K562 (cell line): ENCODE measurements around the gene TMEM132D. TPM values are rescaled to one million over a fixed set of nuclear protein-coding genes. Genes with fewer than 3 reads are reported as not detected.

Experiments
- ATAC-seq: fragments of 200-7000 bp; cut with Tn5 transposase; 3 replicates; pipeline ENCODE4 v1.9.1; 2020; ENCODE audit warnings: moderate library complexity
- BruUV-seq: library from RNA; stranded (reverse); fragments of 400-500 nt; replicated peaks from 2 replicates; lab custom pipeline; 2021; lab: Mats Ljungman, UMichigan
- CTCF ChIA-PET: fragments of 300-600 bp; formaldehyde crosslinking; extraction: SDS; loops from one replicate; lab custom pipeline; 2021; ENCODE audit warnings: low intra/inter-chr PET ratio; lab: Yijun Ruan, JAX
- POLR2A ChIA-PET: fragments of 300-600, 350-650 bp; sonication (Branson Sonifier 250); formaldehyde crosslinking; extraction: SDS; loops from one replicate; lab custom pipeline; 2021; ENCODE audit warnings: antibody characterized with exemption, inconsistent platforms; lab: Yijun Ruan, JAX
- DNase-seq, 4 experiments: peaks; one replicate each; pipeline versions ENCODE4 v3.0.0 to v3.0.0-alpha.2; 2011 to 2018; ENCODE audit warnings: low spot score in 3 of 4, mixed read lengths in 3 of 4; ENCODE audit errors: extremely low read depth in 1 of 4
- FAIRE-seq: peaks from 2 replicates; lab custom pipeline; 2011; peaks lifted over from hg19 to GRCh38; lab: Jason Lieb, UNC
- H2AFZ ChIP-seq: 2 replicates; pipeline ENCODE4 v1.6.0; 2011; ENCODE audit warnings: low read depth, low read length, control low read depth, inconsistent platforms
- H3K27ac ChIP-seq: fragments of 200-600 bp; 3 replicates; pipeline ENCODE4 v1.8.0; 2011; ENCODE audit warnings: low read depth, mild to moderate bottlenecking, control low read depth, inconsistent platforms, low read length, moderate library complexity, mixed read lengths; ENCODE audit errors: extremely low read depth
- H3K27me3 ChIP-seq, 2 experiments: fragments of 300-600 bp in 1 of 2; 2 replicates in 1 of 2; 3 replicates in 1 of 2; pipeline versions ENCODE4 v1.6.0 to v1.8.0; 2011; ENCODE audit warnings: inconsistent platforms in 2 of 2, low read length in 2 of 2, mild to moderate bottlenecking in 1 of 2, mixed read lengths in 1 of 2, moderate library complexity in 1 of 2; ENCODE audit not compliant: control insufficient read depth in 2 of 2, insufficient read depth in 2 of 2
- H3K36me3 ChIP-seq: fragments of 300-600 bp; 3 replicates; pipeline ENCODE4 v1.8.0; 2011; ENCODE audit warnings: mild to moderate bottlenecking, low read length, inconsistent platforms; ENCODE audit not compliant: control insufficient read depth, insufficient read depth
- H3K4me1 ChIP-seq, 2 experiments: fragments of 200-600 bp in 1 of 2; replicated peaks in 1 of 2; 2 replicates in 1 of 2; 3 replicates in 1 of 2; pipeline versions ENCODE4 v1.5.1 to v1.8.0; 2011; ENCODE audit warnings: inconsistent platforms in 2 of 2, low read length in 2 of 2, mild to moderate bottlenecking in 1 of 2, mixed read lengths in 1 of 2, moderate library complexity in 1 of 2; ENCODE audit not compliant: control insufficient read depth in 2 of 2, insufficient read depth in 2 of 2
- H3K4me2 ChIP-seq: 2 replicates; pipeline ENCODE4 v1.6.1; 2011; ENCODE audit warnings: low read length, control low read depth, inconsistent platforms, mixed read lengths; ENCODE audit not compliant: insufficient read depth
- H3K4me3 ChIP-seq: fragments of 200-600 bp; sonication (generic), shearing (Covaris generic); 2 replicates; pipeline ENCODE4 v1.5.1; 2016; ENCODE audit warnings: control low read depth, inconsistent platforms
- H3K79me2 ChIP-seq: fragments of 200-600 bp; 3 replicates; pipeline ENCODE4 v1.8.0; 2011; ENCODE audit warnings: low read length, inconsistent platforms; ENCODE audit not compliant: control insufficient read depth, insufficient read depth
- H3K9ac ChIP-seq, 2 experiments: 2 replicates each; pipeline versions ENCODE4 v1.6.0 to v1.6.1; 2011; ENCODE audit warnings: low read depth in 2 of 2, low read length in 2 of 2, control low read depth in 1 of 2, inconsistent platforms in 1 of 2, mild to moderate bottlenecking in 1 of 2, mixed read lengths in 1 of 2; ENCODE audit not compliant: insufficient read depth in 1 of 2
- H3K9me1 ChIP-seq: one replicate; pipeline ENCODE4 v1.6.0; 2011; ENCODE audit warnings: inconsistent platforms, mild to moderate bottlenecking, low read length, moderate library complexity; ENCODE audit not compliant: control insufficient read depth, insufficient read depth
- H3K9me3 ChIP-seq: replicated peaks from 2 replicates; pipeline ENCODE4 v1.5.1; 2011; ENCODE audit warnings: low read depth, low read length, inconsistent platforms; ENCODE audit not compliant: control insufficient read depth, insufficient read depth
- H4K20me1 ChIP-seq: replicated peaks from 2 replicates; pipeline ENCODE4 v1.6.1; 2011; ENCODE audit warnings: low read length, inconsistent platforms, mixed read lengths; ENCODE audit not compliant: control insufficient read depth, insufficient read depth
- CBFA2T3 ChIP-seq: fragments of 450-650 bp; IDR thresholded peaks from 2 replicates; pipeline ENCODE4 v1.6.1; 2017
- CEBPB ChIP-seq: fragments of 450-650 bp; IDR thresholded peaks from 2 replicates; pipeline ENCODE4 v1.6.1; 2016; ENCODE audit warnings: missing genetic modification characterization, missing compliant biosample characterization
- EP300 ChIP-seq: IDR thresholded peaks from 2 replicates; pipeline ENCODE4 v1.6.1; 2012; ENCODE audit warnings: low read length, improper control_type of control experiment
- FOXK2 ChIP-seq, 2 experiments: fragments of 450-650 bp; IDR thresholded peaks in 1 of 2; conservative IDR thresholded peaks in 1 of 2; 2 replicates each; pipeline ENCODE4 v1.6.1; 2016; ENCODE audit warnings: low read depth in 2 of 2, mild to moderate bottlenecking in 1 of 2
- GTF2E2 ChIP-seq: fragments of 200-800 bp; sonication (Bioruptor generic); IDR thresholded peaks from 2 replicates; pipeline ENCODE4 v1.6.1; 2016; ENCODE audit warnings: missing genetic modification characterization, missing compliant biosample characterization
- KLF6 ChIP-seq: fragments of 250-450 bp; sonication (Bioruptor Pico); IDR thresholded peaks from 2 replicates; pipeline ENCODE4 v1.4.0; 2020; ENCODE audit warnings: mild to moderate bottlenecking, moderate library complexity, borderline replicate concordance
- NR2C2 ChIP-seq, 2 experiments: fragments of 200-800 bp in 1 of 2; sonication (Bioruptor generic) in 1 of 2; sonication (generic) in 1 of 2; formaldehyde crosslinking in 1 of 2; IDR thresholded peaks; 2 replicates each; pipeline versions ENCODE4 v1.6.1 to v1.8.0; 2016 to 2022; ENCODE audit warnings: mild to moderate bottlenecking in 1 of 2, missing compliant biosample characterization in 1 of 2, missing genetic modification characterization in 1 of 2, missing genetic modification reagents in 1 of 2
- POLR2AphosphoS2 ChIP-seq: IDR thresholded peaks from 2 replicates; pipeline ENCODE4 v1.6.1; 2012; ENCODE audit warnings: low read length, improper control_type of control experiment
- PTRF ChIP-seq: fragments of 450-650 bp; IDR thresholded peaks from 2 replicates; pipeline ENCODE4 v1.6.1; 2016; ENCODE audit warnings: mild to moderate bottlenecking, missing genetic modification characterization, missing compliant biosample characterization
- SAFB2 ChIP-seq: fragments of 200-400 bp; formaldehyde crosslinking; IDR thresholded peaks from 2 replicates; pipeline ENCODE4 v1.6.1; 2018; ENCODE audit warnings: borderline replicate concordance, low read length, low read depth, moderate library complexity; ENCODE audit not compliant: severe bottlenecking
- SMAD1 ChIP-seq: fragments of 150-350 bp; IDR thresholded peaks from 2 replicates; pipeline ENCODE4 v1.6.1; 2014; ENCODE audit warnings: low read length, low read depth; ENCODE audit not compliant: partially characterized antibody
- STAT5A ChIP-seq: IDR thresholded peaks from 2 replicates; pipeline ENCODE4 v1.6.1; 2012; ENCODE audit warnings: low read length, inconsistent platforms, borderline replicate concordance
- TCF7L2 ChIP-seq: fragments of 150-350 bp; IDR thresholded peaks from 2 replicates; pipeline ENCODE4 v1.6.1; 2016; ENCODE audit warnings: low read depth, mild to moderate bottlenecking, low read length, moderate library complexity
- ZBTB1 ChIP-seq: sonication (generic); formaldehyde crosslinking; IDR thresholded peaks from 2 replicates; pipeline ENCODE4 v1.8.1; 2023; ENCODE audit warnings: missing genetic modification reagents, low read depth, mild to moderate bottlenecking, borderline replicate concordance
- ZC3H11A ChIP-seq: IDR thresholded peaks from 2 replicates; pipeline ENCODE4 v1.6.1; 2012; ENCODE audit warnings: low read depth, low read length, improper control_type of control experiment
- ZNF3 ChIP-seq: fragments of 250-450 bp; sonication (Bioruptor Pico); IDR thresholded peaks from 2 replicates; pipeline ENCODE4 v1.5.0; 2021; ENCODE audit warnings: mild to moderate bottlenecking, moderate library complexity
- ZNF655 ChIP-seq: fragments of 250-450 bp; sonication (Bioruptor Pico); IDR thresholded peaks from 2 replicates; pipeline ENCODE4 v1.5.0; 2021
- ZNF76 ChIP-seq: fragments of 250-450 bp; sonication (Bioruptor Pico); IDR thresholded peaks from 2 replicates; pipeline ENCODE4 v1.4.0; 2020; ENCODE audit warnings: mild to moderate bottlenecking, moderate library complexity, borderline replicate concordance
- WGBS: fragments of 100-300 bp; shearing (Covaris generic); methylation state at CpG from one replicate; pipeline ENCODE4 v1.1.6; 2016; ENCODE audit warnings: low coverage, mixed read lengths; ENCODE audit not compliant: insufficient coverage; ENCODE audit errors: missing lambda C conversion rate; 5-methylcytosine and 5-hydroxymethylcytosine counted together
- in situ Hi-C: fragments of 300-500 bp; cut with MboI; formaldehyde crosslinking; loops from 4 replicates; pipeline ENCODE4 v1.15.0; 2018; ENCODE audit warnings: inconsistent platforms, mixed read lengths
- intact Hi-C: fragments of 100-400 bp; cut with micrococcal nuclease; formaldehyde crosslinking; loops from 2 replicates; pipeline ENCODE4 v1.14.2; 2022
- polyA plus RNA-seq, 8 experiments: library from polyadenylated mRNA; depleted of rRNA in 4 of 8; stranded (reverse) in 5 of 8; unstranded in 3 of 8; fragments of >200 nt; fragmentation: Nextera tagmentation in 2 of 8; fragmentation: Illumina TruSeq in 1 of 8; extraction: Ambion mirVana in 2 of 8; extraction: Trizol in 1 of 8; gene quantifications; 2 replicates each; pipeline versions ENCODE4 v1.2.1 to v1.2.3, GENCODE V29; 2011 to 2014; ENCODE audit warnings: inconsistent platforms in 1 of 8, missing spikeins in 1 of 8
- total RNA-seq, 7 experiments: library from RNA; depleted of rRNA in 6 of 7; stranded (reverse); fragments of >200 nt in 6 of 7; fragmentation: Illumina TruSeq in 2 of 7; extraction: Trizol in 2 of 7; gene quantifications; 2 replicates each; pipeline versions ENCODE4 v1.2.1 to v1.2.3, GENCODE V29; 2011 to 2021; ENCODE audit warnings: low replicate concordance in 1 of 7
- TF ChIP-seq, protein P1 (sequence below): fragments of 450-650 bp; IDR thresholded peaks from 2 replicates; pipeline ENCODE4 v1.6.1; 2018; ENCODE audit not compliant: partially characterized antibody

TMEM132D gene
- total and polyA plus RNA-seq, 9 of the 15 experiments (the other 6 are each of a cell fraction or from before 2014, with no cell fraction given), result not detected

DNA sequence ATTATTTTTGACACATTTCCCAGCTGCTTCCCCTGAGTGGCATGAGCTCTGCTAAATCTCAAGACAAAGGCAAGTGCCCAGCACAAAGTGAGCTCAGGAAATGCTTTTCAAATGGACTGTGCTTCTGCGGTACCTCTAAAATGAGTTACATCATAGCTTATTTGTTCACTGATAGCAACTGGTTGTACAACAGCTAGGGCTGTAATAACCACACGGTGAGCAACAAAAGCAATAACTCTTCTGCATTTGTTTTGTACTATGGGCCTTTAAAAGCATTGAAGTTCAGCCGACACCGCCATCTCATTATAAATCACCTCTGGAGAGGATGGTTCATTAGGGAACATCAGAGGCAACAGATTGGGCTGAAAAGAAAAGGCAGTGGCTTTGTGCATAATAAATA is 575.6 kb downstream of the TMEM132D start (continued):
- TF ChIP-seq SMAD1, result no peak

DNA sequence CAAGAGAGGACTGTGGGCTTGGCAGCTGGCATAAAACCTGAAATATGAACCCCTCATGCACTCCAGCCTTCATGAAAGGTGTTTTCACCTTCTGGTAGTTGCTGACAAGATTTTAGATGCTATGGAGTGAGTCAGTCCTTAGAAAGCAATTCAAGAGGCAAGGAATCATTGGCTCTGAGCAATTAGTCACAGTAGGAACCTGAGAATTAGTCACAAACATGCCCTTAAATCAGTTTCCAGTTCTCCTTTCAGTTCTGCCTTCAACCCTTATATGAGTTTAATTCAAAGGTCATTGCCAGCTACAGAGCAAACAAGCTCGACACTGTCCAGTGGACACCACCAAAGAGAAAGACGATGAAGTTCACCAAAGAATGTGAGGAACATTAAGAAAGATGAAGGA is 578.3 kb downstream of the TMEM132D start:
- in situ Hi-C loops (no loop called here), intact Hi-C loops (no loop called here)
- no peak overlapping the region for H3K4me3 ChIP-seq
- no peaks in the 10 kb centered on the region for H3K4me1 ChIP-seq
- H4K20me1 ChIP-seq, result no peaks in the 10 kb centered on the region
- no peak overlapping the region for H3K4me2 ChIP-seq
- ChIA-PET CTCF (no interaction called here), POLR2A (no interaction called here)
- FAIRE-seq (no peak), DNase-seq (no peak), ATAC-seq (no peak)
- H3K9me3 ChIP-seq, result no peaks in the 10 kb centered on the region
- no TSS peak for BruUV-seq
- no peaks in the 10 kb centered on the region for H3K9me1 ChIP-seq
- H3K9ac ChIP-seq, result no peak overlapping the region
- H3K36me3 ChIP-seq, result no peaks in the 10 kb centered on the region
- no peaks in the 10 kb centered on the region for H3K79me2 ChIP-seq
- 0% methylated on average over 2 of the region's 2 CpGs for WGBS
- no peaks in the 10 kb centered on the region; a peak in 1 of 5 replicates for H3K27me3 ChIP-seq
- H2AFZ ChIP-seq, result no peak overlapping the region
- H3K27ac ChIP-seq, result no peak overlapping the region
- TF ChIP-seq GTF2E2 (tag) (no peak), ZNF76 (CRISPR knock-in tag) (no peak), STAT5A (no peak), NR2C2 (CRISPR knock-in tag; IDR thresholded peaks at IDR 0.05) (no peak), NR2C2 (tag; IDR thresholded peaks at IDR 0.05) (no peak), FOXK2 (conservative IDR thresholded peaks at IDR 0.05 in 1 of 2, IDR thresholded peaks at IDR 0.05 in 1 of 2; ENCODE audit: low read depth in 2 of 2) (no peak), TCF7L2 (no peak), EP300 (no peak), ZNF3 (CRISPR knock-in tag) (no peak), CEBPB (no peak), ZNF655 (CRISPR knock-in tag) (no peak), CBFA2T3 (no peak), ZC3H11A (no peak), SAFB2 (no peak), ZBTB1 (CRISPR knock-in tag) (no peak), POLR2AphosphoS2 (no peak), KLF6 (CRISPR knock-in tag) (no peak), PTRF (tag) (no peak)
- TF ChIP-seq, protein P1, sequence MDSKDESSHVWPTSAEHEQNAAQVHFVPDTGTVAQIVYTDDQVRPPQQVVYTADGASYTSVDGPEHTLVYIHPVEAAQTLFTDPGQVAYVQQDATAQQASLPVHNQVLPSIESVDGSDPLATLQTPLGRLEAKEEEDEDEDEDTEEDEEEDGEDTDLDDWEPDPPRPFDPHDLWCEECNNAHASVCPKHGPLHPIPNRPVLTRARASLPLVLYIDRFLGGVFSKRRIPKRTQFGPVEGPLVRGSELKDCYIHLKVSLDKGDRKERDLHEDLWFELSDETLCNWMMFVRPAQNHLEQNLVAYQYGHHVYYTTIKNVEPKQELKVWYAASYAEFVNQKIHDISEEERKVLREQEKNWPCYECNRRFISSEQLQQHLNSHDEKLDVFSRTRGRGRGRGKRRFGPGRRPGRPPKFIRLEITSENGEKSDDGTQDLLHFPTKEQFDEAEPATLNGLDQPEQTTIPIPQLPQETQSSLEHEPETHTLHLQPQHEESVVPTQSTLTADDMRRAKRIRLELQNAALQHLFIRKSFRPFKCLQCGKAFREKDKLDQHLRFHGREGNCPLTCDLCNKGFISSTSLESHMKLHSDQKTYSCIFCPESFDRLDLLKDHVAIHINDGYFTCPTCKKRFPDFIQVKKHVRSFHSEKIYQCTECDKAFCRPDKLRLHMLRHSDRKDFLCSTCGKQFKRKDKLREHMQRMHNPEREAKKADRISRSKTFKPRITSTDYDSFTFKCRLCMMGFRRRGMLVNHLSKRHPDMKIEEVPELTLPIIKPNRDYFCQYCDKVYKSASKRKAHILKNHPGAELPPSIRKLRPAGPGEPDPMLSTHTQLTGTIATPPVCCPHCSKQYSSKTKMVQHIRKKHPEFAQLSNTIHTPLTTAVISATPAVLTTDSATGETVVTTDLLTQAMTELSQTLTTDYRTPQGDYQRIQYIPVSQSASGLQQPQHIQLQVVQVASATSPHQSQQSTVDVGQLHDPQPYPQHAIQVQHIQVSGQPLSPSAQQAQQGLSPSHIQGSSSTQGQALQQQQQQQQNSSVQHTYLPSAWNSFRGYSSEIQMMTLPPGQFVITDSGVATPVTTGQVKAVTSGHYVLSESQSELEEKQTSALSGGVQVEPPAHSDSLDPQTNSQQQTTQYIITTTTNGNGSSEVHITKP, result no peak
